ENCODE results near the gene MUSTN1. TPM values are rescaled to one million over a fixed set of nuclear protein-coding genes. Genes with fewer than 3 reads are reported as not detected.

The MUSTN1 gene
- total RNA-seq, 2 donors from 2014 or later: 3.2 to 4.2 TPM

DNA sequence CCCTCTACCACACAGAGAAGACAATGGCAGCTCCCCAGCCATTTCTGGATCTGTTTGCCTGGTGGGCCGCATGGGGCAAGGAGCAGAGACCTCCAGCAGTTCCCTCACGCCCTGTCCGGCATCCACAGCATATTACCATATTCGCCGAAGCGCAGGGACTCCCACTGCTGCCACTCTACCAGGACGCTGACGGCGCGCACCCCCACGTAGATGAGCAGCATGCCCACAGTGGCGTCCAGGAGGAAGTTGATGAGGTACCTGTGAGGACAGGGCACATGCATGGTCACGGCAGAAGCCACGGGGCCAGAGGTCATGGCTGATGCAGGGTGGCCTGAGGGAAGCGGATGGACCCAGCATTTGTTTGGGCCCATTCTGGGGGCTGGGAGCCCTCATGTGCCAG lies 14.8 kb upstream of the MUSTN1 start:
- H3K4me1 Mint-ChIP-seq: no peaks in the 10 kb centered on the region
- Histone ChIP-seq H3K27me3 (ENCODE audit: control insufficient read depth, insufficient read depth, low read length, poor library complexity, severe bottlenecking) (no peaks in the 10 kb centered on the region), H3K4me3 (ENCODE audit: low read length) (no peak overlapping the region), H3K27ac (ENCODE audit: low read depth, low read length) (no peak overlapping the region), H3K4me1 (ENCODE audit: control insufficient read depth, insufficient read depth, low read length) (no peaks in the 10 kb centered on the region), H3K9ac (ENCODE audit: extremely low read depth, low read length, poor library complexity, severe bottlenecking) (no peak overlapping the region), H3K9me3 (ENCODE audit: control insufficient read depth, low read length) (no peaks in the 10 kb centered on the region), H3K36me3 (ENCODE audit: control insufficient read depth, insufficient read depth, low read length) (peaks cover 18% of the 10 kb centered on the region)
- TF ChIP-seq CTCF (conservative IDR thresholded peaks at IDR 0.05): no peak
- no peak overlapping the region for H3K4me3 Mint-ChIP-seq
- DNase-seq: no peak
- H3K27me3 Mint-ChIP-seq (ENCODE audit: insufficient read depth): no peaks in the 10 kb centered on the region
- WGBS, 2 experiments (ENCODE audit: insufficient coverage in 1 of 2, insufficient read length in 1 of 2): 95% methylated on average over 12 to 15 of the region's 15 CpGs
- H3K9me3 Mint-ChIP-seq: no peaks in the 10 kb centered on the region
- no peak overlapping the region for H3K27ac Mint-ChIP-seq
- peaks cover 19% of the 10 kb centered on the region for H3K36me3 Mint-ChIP-seq (ENCODE audit: low read depth)

GRCh38 chr3:52848617-52849016 lies 13.8 kb upstream of the MUSTN1 start:
- no peak overlapping the region for H3K27ac Mint-ChIP-seq
- no peaks in the 10 kb centered on the region for H3K27me3 Mint-ChIP-seq (ENCODE audit: insufficient read depth)
- H3K4me3 Mint-ChIP-seq: no peak overlapping the region
- H3K27me3 ChIP-seq (ENCODE audit: control insufficient read depth, insufficient read depth, low read length, poor library complexity, severe bottlenecking): no peaks in the 10 kb centered on the region
- H3K27ac ChIP-seq (ENCODE audit: low read depth, low read length): no peak overlapping the region
- no peaks in the 10 kb centered on the region for H3K4me1 Mint-ChIP-seq
- no peak overlapping the region for H3K9ac ChIP-seq (ENCODE audit: extremely low read depth, low read length, poor library complexity, severe bottlenecking)
- no peak overlapping the region for H3K4me3 ChIP-seq (ENCODE audit: low read length)
- H3K36me3 Mint-ChIP-seq (ENCODE audit: low read depth): peaks cover 19% of the 10 kb centered on the region
- no peak for DNase-seq
- TF ChIP-seq CTCF (conservative IDR thresholded peaks at IDR 0.05): no peak
- WGBS, 2 experiments (ENCODE audit: insufficient coverage in 1 of 2, insufficient read length in 1 of 2): 80 to 92% methylated on average over 6 to 7 of the region's 7 CpGs
- no peaks in the 10 kb centered on the region for H3K9me3 ChIP-seq (ENCODE audit: control insufficient read depth, low read length)
- no peaks in the 10 kb centered on the region for H3K9me3 Mint-ChIP-seq
- H3K36me3 ChIP-seq (ENCODE audit: control insufficient read depth, insufficient read depth, low read length): peaks cover 18% of the 10 kb centered on the region
- H3K4me1 ChIP-seq (ENCODE audit: control insufficient read depth, insufficient read depth, low read length): no peaks in the 10 kb centered on the region

DNA sequence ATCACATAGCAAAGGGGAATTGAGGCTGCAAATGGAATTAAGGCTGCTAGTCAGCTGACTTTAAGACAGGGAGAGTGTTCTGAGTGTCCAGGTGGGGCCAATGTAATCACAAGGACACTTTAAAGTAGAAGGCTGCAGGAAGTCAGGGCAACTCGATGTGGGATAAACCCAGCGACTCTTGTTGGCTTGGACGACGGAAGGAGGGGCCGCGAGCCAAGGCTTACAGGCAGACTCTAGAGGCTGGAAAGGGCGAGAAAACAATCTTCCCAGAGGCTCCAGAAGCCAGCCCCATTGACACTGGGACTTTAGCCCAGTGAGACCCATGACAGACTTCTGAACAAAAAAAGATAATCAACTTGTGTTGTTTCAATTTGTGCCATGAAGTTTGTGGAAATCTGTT lies 12.9 kb upstream of the MUSTN1 start:
- no peak overlapping the region for H3K4me3 Mint-ChIP-seq

More for the DNA sequence above, 12.9 kb upstream of the MUSTN1 start:
- no peaks in the 10 kb centered on the region for H3K27me3 ChIP-seq (ENCODE audit: control insufficient read depth, insufficient read depth, low read length, poor library complexity, severe bottlenecking)
- peaks cover 18% of the 10 kb centered on the region for H3K36me3 ChIP-seq (ENCODE audit: control insufficient read depth, insufficient read depth, low read length)
- no peak for DNase-seq
- H3K27ac ChIP-seq (ENCODE audit: low read depth, low read length): no peak overlapping the region
- Mint-ChIP-seq H3K27me3 (ENCODE audit: insufficient read depth) (no peaks in the 10 kb centered on the region), H3K4me1 (no peaks in the 10 kb centered on the region), H3K9me3 (no peaks in the 10 kb centered on the region), H3K36me3 (ENCODE audit: low read depth) (peaks cover 19% of the 10 kb centered on the region), H3K27ac (no peak overlapping the region)
- no peaks in the 10 kb centered on the region for H3K9me3 ChIP-seq (ENCODE audit: control insufficient read depth, low read length)
- no peak for TF ChIP-seq CTCF (conservative IDR thresholded peaks at IDR 0.05)
- H3K4me3 ChIP-seq (ENCODE audit: low read length): no peak overlapping the region
- no peak overlapping the region for H3K9ac ChIP-seq (ENCODE audit: extremely low read depth, low read length, poor library complexity, severe bottlenecking)
- H3K4me1 ChIP-seq (ENCODE audit: control insufficient read depth, insufficient read depth, low read length): no peaks in the 10 kb centered on the region
- 94 to 97% methylated on average over 7 of the region's 7 CpGs for WGBS, 2 experiments (ENCODE audit: insufficient coverage in 1 of 2, insufficient read length in 1 of 2)
